ENCODE measurements around the gene AFF1. TPM values are rescaled to one million over a fixed set of nuclear protein-coding genes. Genes with fewer than 3 reads are reported as not detected.
"Not testable (repeated sequence)": the region's sequence is repeated elsewhere in the genome, so short reads cannot be mapped to it uniquely, and the experiment has no call there.

Gene AFF1
- total RNA-seq, 1 donor, result 21.9 TPM

GRCh38 chr4:87011340-87012034 is 76.7 kb downstream of the AFF1 start:
- H3K4me3 ChIP-seq (ENCODE audit: low read depth, low read length), result no peak overlapping the region
- peak; percentile 91 for DNase-seq (ENCODE audit: low read depth)
- no peak for TF ChIP-seq CTCF (IDR thresholded peaks at IDR 0.05; ENCODE audit: insufficient read depth, low read length)

- no peak for TF ChIP-seq CTCF (IDR thresholded peaks at IDR 0.05; ENCODE audit: insufficient read depth, low read length)
- DNase-seq (ENCODE audit: low read depth), result peak; percentile 42
- no peak overlapping the region for H3K4me3 ChIP-seq (ENCODE audit: low read depth, low read length)
Measured at GRCh38 chr4:87012265-87012953, 77.6 kb downstream of the AFF1 start.

- H3K4me3 ChIP-seq (ENCODE audit: low read depth, low read length); DNase-seq (ENCODE audit: low read depth): not testable (repeated sequence)
Measured at GRCh38 chr4:87012954-87013308, 78.1 kb downstream of the AFF1 start.

- DNase-seq (ENCODE audit: low read depth), result peak; percentile 80
- TF ChIP-seq CTCF (IDR thresholded peaks at IDR 0.05; ENCODE audit: insufficient read depth, low read length), result no peak
- H3K4me3 ChIP-seq (ENCODE audit: low read depth, low read length), result no peak overlapping the region
Measured at GRCh38 chr4:87014284-87014782, 79.5 kb downstream of the AFF1 start.

GRCh38 chr4:87015416-87015815 is 80.6 kb downstream of the AFF1 start:
- TF ChIP-seq CTCF (IDR thresholded peaks at IDR 0.05; ENCODE audit: insufficient read depth, low read length), result no peak
- H3K4me3 ChIP-seq (ENCODE audit: low read depth, low read length), result no peak overlapping the region
- DNase-seq (ENCODE audit: low read depth), result peak; percentile 37

- DNase-seq (ENCODE audit: low read depth), result peak; percentile 79
- H3K4me3 ChIP-seq (ENCODE audit: low read depth, low read length), result no peak overlapping the region
- TF ChIP-seq CTCF (IDR thresholded peaks at IDR 0.05; ENCODE audit: insufficient read depth, low read length), result no peak
Measured at GRCh38 chr4:87017580-87018342, 83.0 kb downstream of the AFF1 start.

- TF ChIP-seq CTCF (IDR thresholded peaks at IDR 0.05; ENCODE audit: insufficient read depth, low read length), result no peak
- DNase-seq (ENCODE audit: low read depth), result no peak
- no peak overlapping the region for H3K4me3 ChIP-seq (ENCODE audit: low read depth, low read length)
Measured at GRCh38 chr4:87018753-87019152, 83.9 kb downstream of the AFF1 start.

All from fibroblast of the aortic adventitia (primary cell).